Panc1 (cell line): ENCODE results near the gene LENEP. TPM values are rescaled to one million over a fixed set of nuclear protein-coding genes. Genes with fewer than 3 reads are reported as not detected.
A peak's percentile ranks its signal among the peaks of the same experiment; 100 is the strongest.

ENCODE experiments used
- ATAC-seq: fragments of 200-7000 bp; cut with Tn5 transposase; 2 replicates; pipeline ENCODE4 v1.9.1; 2020; ENCODE audit warnings: mild to moderate bottlenecking, moderate library complexity
- BruUV-seq: library from RNA; stranded (reverse); fragments of 400-500 nt; replicated peaks from 2 replicates; lab custom pipeline; 2021; lab: Mats Ljungman, UMichigan
- CTCF ChIA-PET: fragments of 300-600 bp; sonication (Branson Sonifier 250); formaldehyde crosslinking; loops from one replicate; lab custom pipeline; 2022; ENCODE audit warnings: antibody characterized with exemption; lab: Charles Lee
- POLR2A ChIA-PET: fragments of 300-600 bp; sonication (Branson Sonifier 250); formaldehyde crosslinking; loops from one replicate; lab custom pipeline; 2022; ENCODE audit warnings: antibody characterized with exemption; lab: Charles Lee
- DNase-seq: peaks from one replicate; pipeline ENCODE4 v3.0.0-alpha.2; 2010; ENCODE audit warnings: low read depth, low spot score
- H3K27ac ChIP-seq: 2 replicates; pipeline ENCODE4 v1.5.1; 2011; ENCODE audit warnings: mild to moderate bottlenecking, low read length, inconsistent platforms
- H3K27me3 ChIP-seq: fragments of 200-500 bp; sonication (Bioruptor generic); 2 replicates; pipeline ENCODE4 v1.6.0; 2014; ENCODE audit warnings: low read length, inconsistent platforms; ENCODE audit not compliant: control insufficient read depth, insufficient read depth
- H3K36me3 ChIP-seq: fragments of 200-500 bp; sonication (Bioruptor generic); 2 replicates; pipeline ENCODE4 v1.5.1; 2014; ENCODE audit warnings: inconsistent platforms, mild to moderate bottlenecking, low read length, moderate library complexity; ENCODE audit not compliant: control insufficient read depth, insufficient read depth
- H3K4me1 ChIP-seq: 2 replicates; pipeline ENCODE4 v1.5.1; 2011; ENCODE audit warnings: inconsistent platforms, mild to moderate bottlenecking, low read length, moderate library complexity; ENCODE audit not compliant: control insufficient read depth, insufficient read depth
- H3K4me3 ChIP-seq, 2 experiments: 2 replicates each; pipeline ENCODE4 v1.5.1; 2011 to 2012; ENCODE audit warnings: low read depth in 2 of 2, low read length in 2 of 2, mild to moderate bottlenecking in 2 of 2, inconsistent platforms in 1 of 2, moderate library complexity in 1 of 2
- H3K9me3 ChIP-seq: fragments of 200-500 bp; sonication (Bioruptor generic); 2 replicates; pipeline ENCODE4 v1.5.1; 2014; ENCODE audit warnings: low read depth, mild to moderate bottlenecking, inconsistent platforms, low read length, moderate library complexity; ENCODE audit not compliant: control insufficient read depth, insufficient read depth
- POLR2AphosphoS5 ChIP-seq: IDR thresholded peaks from 2 replicates; pipeline ENCODE4 v1.6.1; 2012; ENCODE audit warnings: mild to moderate bottlenecking, low read depth, low read length, moderate library complexity
- REST ChIP-seq, 2 experiments: IDR thresholded peaks; 2 replicates each; pipeline ENCODE4 v1.6.1; 2011 to 2012; ENCODE audit warnings: low read depth in 2 of 2, control low read depth in 1 of 2, low read length in 1 of 2, mild to moderate bottlenecking in 1 of 2, moderate library complexity in 1 of 2; ENCODE audit not compliant: insufficient read depth in 1 of 2
- SIN3A ChIP-seq: IDR thresholded peaks from 2 replicates; pipeline ENCODE4 v1.6.1; 2012; ENCODE audit warnings: low read depth, mild to moderate bottlenecking, low read length, moderate library complexity, borderline replicate concordance; ENCODE audit not compliant: insufficient read depth
- TCF7L2 ChIP-seq: IDR thresholded peaks from 2 replicates; pipeline ENCODE4 v1.6.1; 2011; ENCODE audit warnings: mild to moderate bottlenecking, low read depth, low read length, inconsistent platforms
- in situ Hi-C: cut with HindIII; loops from 2 replicates; pipeline ENCODE4 v1.10.0; 2016; ENCODE audit warnings: low sequenced_read_pairs, low pct_unique_long_range_greater_than_20kb
- intact Hi-C: fragments of 100-400 bp; cut with micrococcal nuclease; formaldehyde crosslinking; loops from one replicate; pipeline ENCODE4 v1.10.0; 2022; ENCODE audit not compliant: unreplicated experiment
- total RNA-seq: library from RNA; stranded (reverse); gene quantifications from one replicate; pipeline ENCODE4 v1.2.1, GENCODE V29; 2021; ENCODE audit not compliant: unreplicated experiment
- TF ChIP-seq, protein P1 (sequence below): fragments of 450-650 bp; IDR thresholded peaks from 2 replicates; pipeline ENCODE4 v1.5.1; 2017; ENCODE audit warnings: mild to moderate bottlenecking

LENEP gene
- total RNA-seq, 1 experiment from 2014 or later, result 0.67 TPM

DNA sequence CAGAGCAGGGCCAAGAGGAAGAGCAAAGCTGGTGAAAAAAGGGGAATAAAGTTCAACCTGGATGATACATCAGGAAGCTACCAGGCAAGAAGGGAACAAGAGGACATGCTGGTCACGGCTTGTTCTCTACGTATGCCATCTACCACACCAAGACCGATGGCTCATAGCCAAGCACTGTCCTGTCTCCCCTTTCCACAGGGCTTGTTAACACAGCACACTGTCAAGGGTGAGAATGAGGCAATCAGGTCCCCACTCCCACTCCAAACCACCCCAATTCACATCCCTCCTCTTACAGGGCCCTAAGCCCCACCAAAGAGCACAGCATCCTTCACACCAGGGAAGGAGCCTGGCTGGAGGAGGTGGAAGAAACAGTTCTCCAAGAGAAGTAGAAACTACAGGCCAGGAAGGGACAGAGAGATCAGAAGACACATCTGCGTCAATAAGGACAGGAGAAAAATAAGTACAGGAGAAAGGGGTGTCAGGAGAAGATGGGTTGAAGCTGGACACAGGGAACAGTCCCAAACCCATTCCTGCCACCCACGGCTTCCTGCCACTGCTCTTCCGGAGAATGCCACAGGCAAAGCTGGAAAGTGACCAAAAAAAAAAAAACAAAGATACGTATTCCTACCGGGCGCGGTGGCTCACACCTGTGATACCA is 21.9 kb upstream of the LENEP start:
- H3K9me3 ChIP-seq, result no peaks in the 10 kb centered on the region
- intact Hi-C loops, result no loop called here
- no peaks in the 10 kb centered on the region for H3K27me3 ChIP-seq
- peaks cover 4% of the 10 kb centered on the region for H3K36me3 ChIP-seq
- TF ChIP-seq, protein P1, sequence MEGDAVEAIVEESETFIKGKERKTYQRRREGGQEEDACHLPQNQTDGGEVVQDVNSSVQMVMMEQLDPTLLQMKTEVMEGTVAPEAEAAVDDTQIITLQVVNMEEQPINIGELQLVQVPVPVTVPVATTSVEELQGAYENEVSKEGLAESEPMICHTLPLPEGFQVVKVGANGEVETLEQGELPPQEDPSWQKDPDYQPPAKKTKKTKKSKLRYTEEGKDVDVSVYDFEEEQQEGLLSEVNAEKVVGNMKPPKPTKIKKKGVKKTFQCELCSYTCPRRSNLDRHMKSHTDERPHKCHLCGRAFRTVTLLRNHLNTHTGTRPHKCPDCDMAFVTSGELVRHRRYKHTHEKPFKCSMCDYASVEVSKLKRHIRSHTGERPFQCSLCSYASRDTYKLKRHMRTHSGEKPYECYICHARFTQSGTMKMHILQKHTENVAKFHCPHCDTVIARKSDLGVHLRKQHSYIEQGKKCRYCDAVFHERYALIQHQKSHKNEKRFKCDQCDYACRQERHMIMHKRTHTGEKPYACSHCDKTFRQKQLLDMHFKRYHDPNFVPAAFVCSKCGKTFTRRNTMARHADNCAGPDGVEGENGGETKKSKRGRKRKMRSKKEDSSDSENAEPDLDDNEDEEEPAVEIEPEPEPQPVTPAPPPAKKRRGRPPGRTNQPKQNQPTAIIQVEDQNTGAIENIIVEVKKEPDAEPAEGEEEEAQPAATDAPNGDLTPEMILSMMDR, result no peak
- TF ChIP-seq TCF7L2, result no peak
- no peak for TF ChIP-seq POLR2AphosphoS5
- no peak for TF ChIP-seq REST (IDR thresholded peaks at IDR 0.05; ENCODE audit: insufficient read depth in 1 of 2, low read depth in 2 of 2, low read length in 1 of 2)
- TF ChIP-seq SIN3A, result no peak
- H3K4me3 ChIP-seq, result peak overlapping the region; percentile 77 to 88
- POLR2A ChIA-PET, result interaction anchor here (1.1 kb wide), 1 partner anchor 44 kb away, joined by 3 read pairs; no protein-coding TSS in a partner anchor
- no peak for DNase-seq
- no TSS peak for BruUV-seq
- in situ Hi-C loops, result no loop called here
- ATAC-seq, result no peak
- peaks cover 47% of the 10 kb centered on the region for H3K4me1 ChIP-seq
- peak overlapping the region; percentile 98 for H3K27ac ChIP-seq
- CTCF ChIA-PET, result interaction anchor here (0.6 to 0.7 kb wide), 2 partner anchors 24 to 31 kb away, joined by 3 read pairs; partner anchors contain the start of gene ZBTB7B

GRCh38 chr1:154972213-154972516 is 21.2 kb upstream of the LENEP start:
- H3K4me1 ChIP-seq, result peaks cover 51% of the 10 kb centered on the region
- no peak for ATAC-seq

More at GRCh38 chr1:154972213-154972516, 21.2 kb upstream of the LENEP start:
- H3K27me3 ChIP-seq, result no peaks in the 10 kb centered on the region
- ChIA-PET POLR2A (interaction anchor here (0.8 kb wide), 1 partner anchor 9 kb away, joined by 4 read pairs; no protein-coding TSS in a partner anchor), CTCF (interaction anchor here (0.6 kb wide), 1 partner anchor 30 kb away, joined by 3 read pairs; the partner anchor contains the start of gene ZBTB7B)
- intact Hi-C loops (no loop called here), in situ Hi-C loops (no loop called here)
- no TSS peak for BruUV-seq
- no peaks in the 10 kb centered on the region for H3K9me3 ChIP-seq
- peak overlapping the region; percentile 98 for H3K27ac ChIP-seq
- H3K36me3 ChIP-seq, result no peaks in the 10 kb centered on the region; the same call in none of the 2 replicates
- TF ChIP-seq POLR2AphosphoS5 (no peak), REST (IDR thresholded peaks at IDR 0.05; ENCODE audit: insufficient read depth in 1 of 2, low read depth in 2 of 2, low read length in 1 of 2) (no peak), SIN3A (no peak), TCF7L2 (no peak)
- TF ChIP-seq, protein P1, result no peak
- no peak for DNase-seq
- H3K4me3 ChIP-seq, result peak overlapping the region; percentile 77 to 88
